T-helper 17 cell (primary cell): ENCODE data around the gene ELAPOR1. TPM values are rescaled to one million over a fixed set of nuclear protein-coding genes. Genes with fewer than 3 reads are reported as not detected.
A peak's percentile ranks its signal among the peaks of the same experiment; 100 is the strongest.

ENCODE experiments used
- ATAC-seq: fragments of 150-1000 bp; cut with Tn5 transposase; 2 replicates; pipeline ENCODE4 v1.10.0; 2021; ENCODE audit warnings: mild to moderate bottlenecking, moderate library complexity
- DNase-seq, 3 donors: peaks; one replicate each; pipeline versions ENCODE4 v3.0.0 to v3.0.0-alpha.2; 2020 to 2021
- H3K9me3 ChIP-seq: one replicate; pipeline ENCODE4 v1.7.0; 2013; ENCODE audit warnings: low read length, mild to moderate bottlenecking; ENCODE audit not compliant: control insufficient read depth, poor library complexity, severe bottlenecking
- H3K27ac Mint-ChIP-seq: one replicate; pipeline ENCODE4 v1.8.0; 2022; ENCODE audit warnings: mild to moderate bottlenecking, moderate library complexity, mixed read lengths
- H3K27me3 Mint-ChIP-seq: one replicate; pipeline ENCODE4 v1.8.0; 2022; ENCODE audit warnings: mixed read lengths
- H3K36me3 Mint-ChIP-seq: one replicate; pipeline ENCODE4 v1.8.0; 2022; ENCODE audit warnings: low read depth, mixed read lengths
- H3K4me1 Mint-ChIP-seq: one replicate; pipeline ENCODE4 v1.8.0; 2022; ENCODE audit warnings: mild to moderate bottlenecking, mixed read lengths
- H3K4me3 Mint-ChIP-seq: one replicate; pipeline ENCODE4 v1.8.0; 2022; ENCODE audit warnings: mild to moderate bottlenecking, moderate library complexity, mixed read lengths
- total RNA-seq, 4 donors: library from RNA in 2 of 4; stranded (reverse) in 2 of 4; gene quantifications; one replicate each; pipeline ENCODE4 v1.2.3 and lab custom pipeline; 2022 to 2026

Gene ELAPOR1
- total RNA-seq, 2 donors from 2014 or later = 27.8 to 30.6 TPM

GRCh38 chr1:109107785-109108184, 6.1 kb upstream of the ELAPOR1 start:
- H3K4me1 Mint-ChIP-seq = peaks cover 25% of the 10 kb centered on the region
- no peak overlapping the region for H3K4me3 Mint-ChIP-seq
- no peak for DNase-seq
- peaks cover 2% of the 10 kb centered on the region for H3K36me3 Mint-ChIP-seq
- peaks cover 4% of the 10 kb centered on the region for H3K27me3 Mint-ChIP-seq
- H3K27ac Mint-ChIP-seq = no peak overlapping the region
- no peak for ATAC-seq
- no peaks in the 10 kb centered on the region for H3K9me3 ChIP-seq

- DNase-seq = no peak
- no peak for ATAC-seq
- peak overlapping the region; percentile 100 for H3K27ac Mint-ChIP-seq
- H3K36me3 Mint-ChIP-seq = peaks cover 2% of the 10 kb centered on the region
- no peaks in the 10 kb centered on the region for H3K9me3 ChIP-seq
- H3K4me3 Mint-ChIP-seq = no peak overlapping the region
- H3K4me1 Mint-ChIP-seq = peaks cover 44% of the 10 kb centered on the region
- H3K27me3 Mint-ChIP-seq = peaks cover 4% of the 10 kb centered on the region
Measured at GRCh38 chr1:109109906-109110305, 4.0 kb upstream of the ELAPOR1 start.

GRCh38 chr1:109111386-109112055, 2.4 kb upstream of the ELAPOR1 start:
- H3K4me1 Mint-ChIP-seq = peaks cover 48% of the 10 kb centered on the region
- ATAC-seq (no peak), DNase-seq (no peak)
- H3K4me3 Mint-ChIP-seq = no peak overlapping the region
- peaks cover 4% of the 10 kb centered on the region for H3K27me3 Mint-ChIP-seq
- H3K27ac Mint-ChIP-seq = peak overlapping the region; percentile 100
- H3K9me3 ChIP-seq = no peaks in the 10 kb centered on the region
- peaks cover 2% of the 10 kb centered on the region for H3K36me3 Mint-ChIP-seq

- Mint-ChIP-seq H3K27ac (peak overlapping the region; percentile 100), H3K4me1 (peaks cover 48% of the 10 kb centered on the region), H3K27me3 (peaks cover 4% of the 10 kb centered on the region), H3K36me3 (peaks cover 2% of the 10 kb centered on the region), H3K4me3 (peak overlapping the region; percentile 91)
- peak; percentile 20 for ATAC-seq
- no peak for DNase-seq
- no peaks in the 10 kb centered on the region for H3K9me3 ChIP-seq
Measured at GRCh38 chr1:109112056-109112651, 1.8 kb upstream of the ELAPOR1 start.

- H3K27ac Mint-ChIP-seq = peak overlapping the region; percentile 100
- no peaks in the 10 kb centered on the region for H3K9me3 ChIP-seq
- peaks cover 4% of the 10 kb centered on the region for H3K27me3 Mint-ChIP-seq
- peaks cover 49% of the 10 kb centered on the region for H3K4me1 Mint-ChIP-seq
- ATAC-seq (peak; percentile 57), DNase-seq (peak; percentile 80 to 95 (median 84))
- H3K36me3 Mint-ChIP-seq = peaks cover 2% of the 10 kb centered on the region
- H3K4me3 Mint-ChIP-seq = peak overlapping the region; percentile 91
Measured at GRCh38 chr1:109112652-109113285, 1.1 kb upstream of the ELAPOR1 start.

- no peak for DNase-seq
- H3K27ac Mint-ChIP-seq = peak overlapping the region; percentile 100
- ATAC-seq = no peak
- peaks cover 5% of the 10 kb centered on the region for H3K36me3 Mint-ChIP-seq
- peaks cover 4% of the 10 kb centered on the region for H3K27me3 Mint-ChIP-seq
- no peaks in the 10 kb centered on the region for H3K9me3 ChIP-seq
- H3K4me3 Mint-ChIP-seq = peak overlapping the region; percentile 91
- peaks cover 52% of the 10 kb centered on the region for H3K4me1 Mint-ChIP-seq
Measured at GRCh38 chr1:109114342-109114674, 393 bp downstream of the ELAPOR1 start.

GRCh38 chr1:109115685-109116084, 1.8 kb downstream of the ELAPOR1 start:
- no peaks in the 10 kb centered on the region for H3K27me3 Mint-ChIP-seq
- no peaks in the 10 kb centered on the region for H3K9me3 ChIP-seq
- no peak for DNase-seq
- peaks cover 48% of the 10 kb centered on the region for H3K4me1 Mint-ChIP-seq
- peaks cover 5% of the 10 kb centered on the region for H3K36me3 Mint-ChIP-seq
- no peak overlapping the region for H3K4me3 Mint-ChIP-seq
- no peak for ATAC-seq
- H3K27ac Mint-ChIP-seq = no peak overlapping the region

GRCh38 chr1:109116286-109116685, 2.4 kb downstream of the ELAPOR1 start:
- Mint-ChIP-seq H3K36me3 (peaks cover 5% of the 10 kb centered on the region), H3K27me3 (no peaks in the 10 kb centered on the region), H3K4me3 (no peak overlapping the region), H3K27ac (no peak overlapping the region), H3K4me1 (peaks cover 47% of the 10 kb centered on the region)
- DNase-seq (no peak), ATAC-seq (no peak)
- H3K9me3 ChIP-seq = no peaks in the 10 kb centered on the region

GRCh38 chr1:109118089-109118488, 4.2 kb downstream of the ELAPOR1 start:
- no peaks in the 10 kb centered on the region for H3K9me3 ChIP-seq
- Mint-ChIP-seq H3K36me3 (peaks cover 3% of the 10 kb centered on the region), H3K27me3 (no peaks in the 10 kb centered on the region), H3K4me1 (peaks cover 32% of the 10 kb centered on the region), H3K27ac (peak overlapping the region; percentile 54), H3K4me3 (no peak overlapping the region)
- DNase-seq = no peak
- ATAC-seq = no peak

GRCh38 chr1:109120356-109120755, 6.4 kb downstream of the ELAPOR1 start:
- ATAC-seq = no peak
- H3K27me3 Mint-ChIP-seq = no peaks in the 10 kb centered on the region
- DNase-seq = no peak
- peaks cover 15% of the 10 kb centered on the region for H3K4me1 Mint-ChIP-seq
- no peak overlapping the region for H3K4me3 Mint-ChIP-seq
- peaks cover 3% of the 10 kb centered on the region for H3K36me3 Mint-ChIP-seq
- no peaks in the 10 kb centered on the region for H3K9me3 ChIP-seq
- H3K27ac Mint-ChIP-seq = no peak overlapping the region

GRCh38 chr1:109131059-109131458, 17.1 kb downstream of the ELAPOR1 start:
- no peak overlapping the region for H3K4me3 Mint-ChIP-seq
- H3K9me3 ChIP-seq = no peaks in the 10 kb centered on the region
- H3K27ac Mint-ChIP-seq = no peak overlapping the region
- H3K27me3 Mint-ChIP-seq = no peaks in the 10 kb centered on the region
- H3K4me1 Mint-ChIP-seq = peaks cover 18% of the 10 kb centered on the region
- H3K36me3 Mint-ChIP-seq = peaks cover 3% of the 10 kb centered on the region
- DNase-seq (no peak), ATAC-seq (no peak)

GRCh38 chr1:109131800-109132199, 17.9 kb downstream of the ELAPOR1 start:
- H3K27ac Mint-ChIP-seq = no peak overlapping the region
- no peak for ATAC-seq

GRCh38 chr1:109133002-109133706, 19.2 kb downstream of the ELAPOR1 start:
- H3K9me3 ChIP-seq = no peaks in the 10 kb centered on the region
- Mint-ChIP-seq H3K27me3 (no peaks in the 10 kb centered on the region), H3K36me3 (peaks cover 3% of the 10 kb centered on the region), H3K4me3 (no peak overlapping the region), H3K4me1 (peaks cover 20% of the 10 kb centered on the region), H3K27ac (no peak overlapping the region)
- ATAC-seq (no peak), DNase-seq (no peak)

More at GRCh38 chr1:109131800-109132199, 17.9 kb downstream of the ELAPOR1 start:
- peaks cover 20% of the 10 kb centered on the region for H3K4me1 Mint-ChIP-seq
- peaks cover 3% of the 10 kb centered on the region for H3K36me3 Mint-ChIP-seq
- no peak for DNase-seq
- H3K4me3 Mint-ChIP-seq = no peak overlapping the region
- H3K27me3 Mint-ChIP-seq = no peaks in the 10 kb centered on the region
- no peaks in the 10 kb centered on the region for H3K9me3 ChIP-seq
